Measurements from ENCODE around the gene MAPK4. TPM values are rescaled to one million over a fixed set of nuclear protein-coding genes. Genes with fewer than 3 reads are reported as not detected.

Gene MAPK4
- total RNA-seq, 4 donors from 2014 or later = 0.26 to 2.8 (median 0.77) TPM

GRCh38 chr18:50749945-50750344 is 190.1 kb downstream of the MAPK4 start:
- H3K4me1 ChIP-seq = no peaks in the 10 kb centered on the region
- H3K36me3 ChIP-seq = no peaks in the 10 kb centered on the region
- no peak for DNase-seq
- intact Hi-C loops (cut with DNase I; ENCODE audit: low total_unique reads) = no loop called here
- H3K27ac ChIP-seq = no peak overlapping the region
- H3K4me3 ChIP-seq = no peak overlapping the region
- TF ChIP-seq CTCF (IDR thresholded peaks at IDR 0.05) (no peak), POLR2A (IDR thresholded peaks at IDR 0.05) (no peak)
- no peaks in the 10 kb centered on the region for H3K9me3 ChIP-seq
- H3K27me3 ChIP-seq = no peaks in the 10 kb centered on the region

- DNase-seq = no peak
- H3K4me3 ChIP-seq = no peak overlapping the region
- H3K27me3 ChIP-seq = no peaks in the 10 kb centered on the region
- no peaks in the 10 kb centered on the region for H3K4me1 ChIP-seq
- H3K9me3 ChIP-seq = no peaks in the 10 kb centered on the region
- H3K36me3 ChIP-seq = no peaks in the 10 kb centered on the region
- H3K27ac ChIP-seq = no peak overlapping the region
- intact Hi-C loops (cut with DNase I; ENCODE audit: low total_unique reads) = no loop called here
- TF ChIP-seq POLR2A (IDR thresholded peaks at IDR 0.05) (no peak), CTCF (IDR thresholded peaks at IDR 0.05) (no peak)
These were observed 190.7 kb downstream of the MAPK4 start for GRCh38 chr18:50750546-50750945.

DNA sequence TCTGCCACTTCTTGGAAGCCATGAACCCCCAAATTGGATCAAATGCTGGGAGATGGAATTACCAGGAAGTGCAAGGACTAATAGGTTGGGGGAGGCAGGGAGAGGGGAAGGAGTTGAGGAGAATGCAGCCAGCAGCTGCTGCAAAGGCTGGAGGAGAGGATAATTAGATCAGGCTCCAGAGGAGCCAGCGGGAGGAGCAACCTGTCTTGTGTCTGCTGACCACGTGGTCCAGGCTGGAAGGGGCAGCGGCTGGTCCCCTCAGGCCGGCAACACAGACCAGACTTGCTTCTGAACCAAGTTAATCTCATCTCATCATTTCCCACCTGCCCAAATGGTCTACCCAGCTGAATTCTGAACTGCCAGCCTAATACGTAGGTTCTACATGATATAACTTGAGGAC is 191.6 kb downstream of the MAPK4 start:
- Histone ChIP-seq H3K9me3 (no peaks in the 10 kb centered on the region), H3K4me1 (no peaks in the 10 kb centered on the region), H3K4me3 (no peak overlapping the region), H3K27ac (no peak overlapping the region), H3K27me3 (no peaks in the 10 kb centered on the region), H3K36me3 (no peaks in the 10 kb centered on the region)
- TF ChIP-seq CTCF (IDR thresholded peaks at IDR 0.05) (no peak), POLR2A (IDR thresholded peaks at IDR 0.05) (no peak)
- intact Hi-C loops (cut with DNase I; ENCODE audit: low total_unique reads) = no loop called here
- DNase-seq = no peak

- Histone ChIP-seq H3K27ac (no peak overlapping the region), H3K9me3 (no peaks in the 10 kb centered on the region), H3K4me1 (no peaks in the 10 kb centered on the region), H3K27me3 (no peaks in the 10 kb centered on the region), H3K36me3 (no peaks in the 10 kb centered on the region), H3K4me3 (no peak overlapping the region)
- TF ChIP-seq CTCF (IDR thresholded peaks at IDR 0.05) (no peak), POLR2A (IDR thresholded peaks at IDR 0.05) (no peak)
- DNase-seq = no peak
- intact Hi-C loops (cut with DNase I; ENCODE audit: low total_unique reads) = no loop called here
These were observed 192.1 kb downstream of the MAPK4 start for GRCh38 chr18:50751947-50752346.

GRCh38 chr18:50753311-50753710 is 193.4 kb downstream of the MAPK4 start:
- H3K36me3 ChIP-seq = no peaks in the 10 kb centered on the region
- intact Hi-C loops (cut with DNase I; ENCODE audit: low total_unique reads) = no loop called here

More at GRCh38 chr18:50753311-50753710, 193.4 kb downstream of the MAPK4 start:
- Histone ChIP-seq H3K27me3 (no peaks in the 10 kb centered on the region), H3K27ac (no peak overlapping the region), H3K4me3 (no peak overlapping the region), H3K9me3 (no peaks in the 10 kb centered on the region), H3K4me1 (no peaks in the 10 kb centered on the region)
- TF ChIP-seq CTCF (IDR thresholded peaks at IDR 0.05) = no peak
- no peak for TF ChIP-seq POLR2A (IDR thresholded peaks at IDR 0.05)
- DNase-seq = no peak

Measured in uterus (tissue), 4 donors.